ENCODE measurements around the gene C16orf86.

DNA sequence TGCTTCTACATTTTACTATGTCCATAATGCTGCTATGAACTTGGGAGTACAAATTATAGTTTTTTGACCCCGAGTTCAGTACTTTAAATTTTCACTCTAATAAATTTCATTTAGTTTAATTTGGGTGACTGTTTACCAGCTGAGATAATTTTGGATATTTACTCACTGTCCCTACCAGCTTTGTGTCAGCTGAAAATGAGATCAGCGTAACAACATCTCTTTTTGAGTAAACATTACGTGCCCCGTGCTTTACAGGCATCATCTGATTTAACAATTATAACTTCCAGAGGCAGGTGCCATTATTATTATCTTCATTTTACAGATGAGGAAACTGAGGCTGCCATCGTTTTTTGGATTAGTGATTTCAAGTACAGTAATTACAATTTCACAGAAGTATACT lies 37.5 kb downstream of the C16orf86 start:
- TF ChIP-seq CTCF (IDR thresholded peaks at IDR 0.05 in 4 of 5, conservative IDR thresholded peaks at IDR 0.05 in 1 of 5) (no peak), POLR2A (IDR thresholded peaks at IDR 0.05) (no peak)
